NCI-H187 (cell line): ENCODE measurements around the gene PPP4R3B.
A peak's percentile ranks its signal among the peaks of the same experiment; 100 is the strongest.
"Not testable (repeated sequence)": the region's sequence is repeated elsewhere in the genome, so short reads cannot be mapped to it uniquely, and the experiment has no call there.

Experiments used
- DNase-seq, 2 experiments: peaks; one replicate each; lab custom pipeline; 2025; lab: John Stamatoyannopoulos, UW

The PPP4R3B gene

GRCh38 chr2:55595536-55595935 is 21.9 kb downstream of the PPP4R3B start:
- no peak for DNase-seq

GRCh38 chr2:55592130-55592529 is 25.3 kb downstream of the PPP4R3B start:
- DNase-seq, result no peak

GRCh38 chr2:55590810-55591440 is 26.5 kb downstream of the PPP4R3B start:
- no peak for DNase-seq

GRCh38 chr2:55585451-55586080 is 31.9 kb downstream of the PPP4R3B start:
- DNase-seq, result no peak

GRCh38 chr2:55581874-55582547 is 35.4 kb downstream of the PPP4R3B start:
- no peak for DNase-seq

GRCh38 chr2:55581435-55581834 is 36.0 kb downstream of the PPP4R3B start:
- DNase-seq, result no peak

- not testable (repeated sequence) for DNase-seq
These were observed 48.4 kb downstream of the PPP4R3B start for GRCh38 chr2:55569002-55569401.

GRCh38 chr2:55567298-55567697 is 50.1 kb downstream of the PPP4R3B start:
- DNase-seq, result no peak

GRCh38 chr2:55565613-55566012 is 51.8 kb downstream of the PPP4R3B start:
- DNase-seq, result no peak

- DNase-seq, result no peak
These were observed 56.6 kb downstream of the PPP4R3B start for GRCh38 chr2:55560855-55561254.

GRCh38 chr2:55556809-55557208 is 60.6 kb downstream of the PPP4R3B start:
- DNase-seq, result no peak

GRCh38 chr2:55555977-55556376 is 61.4 kb downstream of the PPP4R3B start:
- DNase-seq, result no peak

- no peak for DNase-seq
These were observed 64.1 kb downstream of the PPP4R3B start for GRCh38 chr2:55553321-55553720.

GRCh38 chr2:55550368-55551102 is 66.9 kb downstream of the PPP4R3B start:
- DNase-seq, result no peak

- DNase-seq, result not testable (repeated sequence)
These were observed 69.7 kb downstream of the PPP4R3B start for GRCh38 chr2:55547679-55548078.

GRCh38 chr2:55547001-55547400 is 70.4 kb downstream of the PPP4R3B start:
- no peak for DNase-seq

- DNase-seq, result no peak
These were observed 86.8 kb downstream of the PPP4R3B start for GRCh38 chr2:55530539-55531081.

GRCh38 chr2:55526174-55526573 is 91.2 kb downstream of the PPP4R3B start:
- no peak for DNase-seq

- no peak for DNase-seq
These were observed 92.5 kb downstream of the PPP4R3B start for GRCh38 chr2:55524884-55525437.

- peak in 1 of 2 experiments; percentile 62 for DNase-seq
These were observed 97.2 kb downstream of the PPP4R3B start for GRCh38 chr2:55519938-55520885.

- no peak for DNase-seq
These were observed 98.6 kb downstream of the PPP4R3B start for GRCh38 chr2:55518841-55519165.
